SH-SY5Y (cell line): ENCODE measurements around the gene CASP9.

Experiments used
- GATA2 ChIP-seq: IDR thresholded peaks from 2 replicates; pipeline ENCODE4 v1.6.1; 2011; ENCODE audit warnings: mild to moderate bottlenecking, low read depth, low read length
- GATA3 ChIP-seq: IDR thresholded peaks from 2 replicates; pipeline ENCODE4 v1.6.1; 2011; ENCODE audit warnings: low read depth, mild to moderate bottlenecking, low read length, moderate library complexity

DNA sequence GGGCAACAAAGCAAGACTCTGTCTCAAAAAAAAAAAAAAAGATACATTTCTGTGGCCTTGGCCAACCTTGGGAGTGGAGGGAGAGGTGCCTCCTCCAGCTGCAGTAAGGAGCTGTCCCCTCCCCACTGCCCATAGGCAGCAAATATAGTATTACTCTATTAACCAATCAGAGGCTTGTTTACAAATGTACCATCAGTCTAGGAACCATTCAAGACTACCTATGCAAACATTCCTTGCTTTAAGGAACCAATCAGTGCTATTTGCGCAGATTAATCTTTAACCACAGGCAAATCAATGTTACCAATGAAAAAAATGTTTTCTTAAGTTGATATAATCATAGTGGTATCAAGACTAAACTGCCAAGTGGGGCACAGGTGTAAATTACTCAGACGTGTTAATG is 66.4 kb downstream of the CASP9 start:
- no peak for TF ChIP-seq GATA3
- TF ChIP-seq GATA2, result no peak
